HL-60 (cell line): Measurements from ENCODE around the gene SPCS2.
"Not testable (repeated sequence)": the region's sequence is repeated elsewhere in the genome, so short reads cannot be mapped to it uniquely, and the experiment has no call there.

Source experiments
- DNase-seq, 2 experiments: peaks; one replicate each; pipeline ENCODE4 v3.0.0-alpha.2; 2010 to 2020; ENCODE audit warnings: low read depth in 1 of 2, low spot score in 1 of 2
- H3K27ac ChIP-seq: fragments of 250-450 bp; sonication (Bioruptor Pico); replicated peaks from 2 replicates; pipeline ENCODE4 v1.5.1; 2020; ENCODE audit warnings: mild to moderate bottlenecking, moderate library complexity
- H3K27me3 ChIP-seq: fragments of 250-450 bp; sonication (Bioruptor Pico); 2 replicates; pipeline ENCODE4 v1.5.1; 2021; ENCODE audit warnings: mild to moderate bottlenecking, moderate library complexity; ENCODE audit not compliant: insufficient read depth, poor library complexity, severe bottlenecking
- H3K4me3 ChIP-seq: replicated peaks from 2 replicates; pipeline ENCODE4 v1.5.1; 2011; ENCODE audit warnings: mild to moderate bottlenecking, control low read depth, low read length; ENCODE audit not compliant: insufficient read depth
- GABPA ChIP-seq: IDR thresholded peaks from 2 replicates; pipeline ENCODE4 v1.6.1; 2012; ENCODE audit warnings: low read depth
- POLR2AphosphoS5 ChIP-seq: IDR thresholded peaks from 2 replicates; pipeline ENCODE4 v1.6.1; 2012; ENCODE audit warnings: low read depth
- SPI1 ChIP-seq: IDR thresholded peaks from 2 replicates; pipeline ENCODE4 v1.6.1; 2012; ENCODE audit warnings: low read depth, mild to moderate bottlenecking, borderline replicate concordance
- TF ChIP-seq, protein P1 (sequence below): IDR thresholded peaks from 2 replicates; pipeline ENCODE4 v1.6.1; 2012; ENCODE audit warnings: low read depth; ENCODE audit not compliant: insufficient replicate concordance
- TF ChIP-seq, protein P2 (sequence below): IDR thresholded peaks from one replicate; pipeline ENCODE4 v1.5.1; 2011; ENCODE audit warnings: low read length, control low read depth, inconsistent platforms; ENCODE audit not compliant: insufficient read depth

Gene SPCS2

DNA sequence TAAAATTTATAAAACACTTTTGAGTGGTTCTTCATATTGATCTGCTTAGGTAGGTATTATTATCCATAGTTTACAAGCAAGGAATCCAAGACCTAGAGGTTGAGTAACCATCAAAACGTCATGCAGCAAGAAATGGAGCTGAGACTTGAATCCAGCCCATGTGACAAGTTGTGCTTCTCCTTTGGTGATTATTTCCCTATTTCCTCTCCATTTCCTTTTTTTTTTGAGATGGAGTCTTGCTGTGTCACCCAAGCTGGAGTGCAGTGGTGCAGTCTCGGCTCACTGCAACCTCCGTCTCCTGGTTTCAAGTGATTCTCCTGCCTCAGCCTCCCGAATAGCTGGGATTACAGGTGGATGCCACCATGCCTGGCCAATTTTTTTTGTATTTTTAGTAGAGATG lies 41.1 kb downstream of the SPCS2 start:
- TF ChIP-seq SPI1, result peak; percentile 71; the same call in 1 of the 2 replicates
- DNase-seq, result peak in 1 of 2 experiments; percentile 50
- not testable (repeated sequence) for H3K27me3 ChIP-seq
- peak overlapping the region; percentile 84 for H3K27ac ChIP-seq
- peak overlapping the region; percentile 13; the same call in 1 of the 2 replicates for H3K4me3 ChIP-seq

DNA sequence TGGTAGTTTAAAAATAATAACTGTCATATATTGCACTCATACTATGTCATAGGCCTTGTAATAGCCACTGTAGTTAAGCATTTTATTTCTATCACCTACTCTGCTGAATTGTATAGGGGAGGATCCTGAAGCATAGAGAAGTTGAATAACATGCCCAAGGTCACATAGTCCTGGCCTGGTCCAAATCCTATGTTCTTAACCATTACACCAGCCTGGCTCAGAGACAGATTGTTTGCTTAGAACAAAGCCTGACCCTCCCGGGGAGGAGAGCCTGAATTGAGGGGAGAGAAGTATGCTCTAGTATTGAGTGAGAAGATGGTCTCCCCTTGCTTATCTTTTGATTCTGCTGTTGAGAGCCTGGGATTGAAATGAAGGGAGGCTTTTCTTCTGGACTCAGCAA lies 41.9 kb downstream of the SPCS2 start:
- no peak for DNase-seq
- Histone ChIP-seq H3K27ac (0 out of 2 replicates have a peak overlapping the region, but pooled peaks have one; percentile 3), H3K27me3 (no peaks in the 10 kb centered on the region), H3K4me3 (no peak overlapping the region)
- TF ChIP-seq, protein P1, sequence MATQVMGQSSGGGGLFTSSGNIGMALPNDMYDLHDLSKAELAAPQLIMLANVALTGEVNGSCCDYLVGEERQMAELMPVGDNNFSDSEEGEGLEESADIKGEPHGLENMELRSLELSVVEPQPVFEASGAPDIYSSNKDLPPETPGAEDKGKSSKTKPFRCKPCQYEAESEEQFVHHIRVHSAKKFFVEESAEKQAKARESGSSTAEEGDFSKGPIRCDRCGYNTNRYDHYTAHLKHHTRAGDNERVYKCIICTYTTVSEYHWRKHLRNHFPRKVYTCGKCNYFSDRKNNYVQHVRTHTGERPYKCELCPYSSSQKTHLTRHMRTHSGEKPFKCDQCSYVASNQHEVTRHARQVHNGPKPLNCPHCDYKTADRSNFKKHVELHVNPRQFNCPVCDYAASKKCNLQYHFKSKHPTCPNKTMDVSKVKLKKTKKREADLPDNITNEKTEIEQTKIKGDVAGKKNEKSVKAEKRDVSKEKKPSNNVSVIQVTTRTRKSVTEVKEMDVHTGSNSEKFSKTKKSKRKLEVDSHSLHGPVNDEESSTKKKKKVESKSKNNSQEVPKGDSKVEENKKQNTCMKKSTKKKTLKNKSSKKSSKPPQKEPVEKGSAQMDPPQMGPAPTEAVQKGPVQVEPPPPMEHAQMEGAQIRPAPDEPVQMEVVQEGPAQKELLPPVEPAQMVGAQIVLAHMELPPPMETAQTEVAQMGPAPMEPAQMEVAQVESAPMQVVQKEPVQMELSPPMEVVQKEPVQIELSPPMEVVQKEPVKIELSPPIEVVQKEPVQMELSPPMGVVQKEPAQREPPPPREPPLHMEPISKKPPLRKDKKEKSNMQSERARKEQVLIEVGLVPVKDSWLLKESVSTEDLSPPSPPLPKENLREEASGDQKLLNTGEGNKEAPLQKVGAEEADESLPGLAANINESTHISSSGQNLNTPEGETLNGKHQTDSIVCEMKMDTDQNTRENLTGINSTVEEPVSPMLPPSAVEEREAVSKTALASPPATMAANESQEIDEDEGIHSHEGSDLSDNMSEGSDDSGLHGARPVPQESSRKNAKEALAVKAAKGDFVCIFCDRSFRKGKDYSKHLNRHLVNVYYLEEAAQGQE, result no peak
- TF ChIP-seq SPI1, result no peak
- TF ChIP-seq GABPA, result no peak

DNA sequence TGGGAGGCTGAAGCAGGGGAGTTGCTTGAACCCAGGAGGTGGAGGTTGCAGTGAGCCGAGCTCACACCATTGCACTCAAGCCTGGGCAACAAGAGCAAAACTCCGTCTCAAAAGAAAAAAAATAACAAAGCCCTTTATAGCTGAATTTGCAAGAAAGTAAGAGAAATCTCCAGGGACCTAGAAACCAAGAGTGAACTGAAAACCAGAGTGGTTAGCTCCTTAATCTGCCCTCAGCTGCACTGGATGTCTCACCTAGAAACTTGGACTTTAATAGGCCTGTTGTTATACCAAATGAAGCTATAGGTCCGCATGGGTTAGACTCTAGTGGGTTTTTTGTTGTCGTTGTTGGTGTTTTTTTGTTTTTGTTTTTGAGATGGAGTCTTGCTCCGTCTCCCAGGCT lies 43.8 kb downstream of the SPCS2 start:
- Histone ChIP-seq H3K27ac (no peak overlapping the region), H3K27me3 (no peaks in the 10 kb centered on the region), H3K4me3 (no peak overlapping the region)
- TF ChIP-seq GABPA, result no peak
- TF ChIP-seq SPI1, result no peak
- TF ChIP-seq, protein P1, result no peak
- TF ChIP-seq, protein P2, sequence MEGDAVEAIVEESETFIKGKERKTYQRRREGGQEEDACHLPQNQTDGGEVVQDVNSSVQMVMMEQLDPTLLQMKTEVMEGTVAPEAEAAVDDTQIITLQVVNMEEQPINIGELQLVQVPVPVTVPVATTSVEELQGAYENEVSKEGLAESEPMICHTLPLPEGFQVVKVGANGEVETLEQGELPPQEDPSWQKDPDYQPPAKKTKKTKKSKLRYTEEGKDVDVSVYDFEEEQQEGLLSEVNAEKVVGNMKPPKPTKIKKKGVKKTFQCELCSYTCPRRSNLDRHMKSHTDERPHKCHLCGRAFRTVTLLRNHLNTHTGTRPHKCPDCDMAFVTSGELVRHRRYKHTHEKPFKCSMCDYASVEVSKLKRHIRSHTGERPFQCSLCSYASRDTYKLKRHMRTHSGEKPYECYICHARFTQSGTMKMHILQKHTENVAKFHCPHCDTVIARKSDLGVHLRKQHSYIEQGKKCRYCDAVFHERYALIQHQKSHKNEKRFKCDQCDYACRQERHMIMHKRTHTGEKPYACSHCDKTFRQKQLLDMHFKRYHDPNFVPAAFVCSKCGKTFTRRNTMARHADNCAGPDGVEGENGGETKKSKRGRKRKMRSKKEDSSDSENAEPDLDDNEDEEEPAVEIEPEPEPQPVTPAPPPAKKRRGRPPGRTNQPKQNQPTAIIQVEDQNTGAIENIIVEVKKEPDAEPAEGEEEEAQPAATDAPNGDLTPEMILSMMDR, result no peak
- no peak for TF ChIP-seq POLR2AphosphoS5
- no peak for DNase-seq

DNA sequence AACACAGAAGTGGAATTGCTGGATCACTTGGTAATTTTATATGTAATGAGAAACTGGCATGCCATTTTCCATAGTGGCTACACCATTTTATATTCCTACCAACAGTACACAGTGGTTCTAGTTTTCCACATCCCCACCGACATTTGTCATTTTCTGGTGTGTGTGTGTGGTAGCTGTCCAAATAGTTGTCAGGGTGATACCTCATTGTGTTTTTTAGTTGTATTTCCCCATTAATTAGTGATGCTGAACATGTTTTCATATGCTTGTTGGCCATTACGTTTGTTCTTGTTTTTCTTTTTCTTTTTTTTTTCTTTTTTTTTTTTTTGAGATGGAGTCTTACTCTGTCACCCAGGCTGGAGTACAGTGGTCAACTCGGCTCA lies 51.9 kb downstream of the SPCS2 start:
- TF ChIP-seq, protein P2, result no peak
- TF ChIP-seq POLR2AphosphoS5 (no peak), GABPA (no peak), SPI1 (no peak)
- no peak overlapping the region for H3K27ac ChIP-seq
- DNase-seq, result no peak
- no peaks in the 10 kb centered on the region for H3K27me3 ChIP-seq
- no peak overlapping the region for H3K4me3 ChIP-seq

DNA sequence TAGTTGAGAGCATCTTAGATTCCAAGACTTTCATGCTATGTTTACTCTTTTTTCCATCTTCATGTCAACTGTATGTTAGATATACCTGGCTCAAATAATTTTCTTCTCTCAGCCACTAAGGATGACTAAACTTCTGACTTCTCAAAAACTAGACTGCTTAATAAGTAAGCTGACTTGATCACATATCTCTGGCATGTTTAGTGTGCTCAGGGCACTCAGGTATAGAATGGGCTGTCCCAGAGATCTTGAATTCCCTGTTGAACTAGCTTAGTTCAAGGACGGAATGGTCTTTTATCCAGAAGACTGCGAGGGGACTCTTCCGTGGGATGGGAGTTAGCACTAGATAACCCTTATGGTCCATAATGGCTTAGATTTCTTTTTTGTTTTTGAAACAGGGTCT lies 52.6 kb downstream of the SPCS2 start:
- TF ChIP-seq SPI1 (no peak), POLR2AphosphoS5 (no peak), GABPA (no peak)
- TF ChIP-seq, protein P1, result no peak
- TF ChIP-seq, protein P2, result no peak
- no peak for DNase-seq
- H3K27me3 ChIP-seq, result no peaks in the 10 kb centered on the region
- no peak overlapping the region for H3K4me3 ChIP-seq
- H3K27ac ChIP-seq, result no peak overlapping the region
